Measurements from ENCODE around the gene ANO5.

ANO5 gene

DNA sequence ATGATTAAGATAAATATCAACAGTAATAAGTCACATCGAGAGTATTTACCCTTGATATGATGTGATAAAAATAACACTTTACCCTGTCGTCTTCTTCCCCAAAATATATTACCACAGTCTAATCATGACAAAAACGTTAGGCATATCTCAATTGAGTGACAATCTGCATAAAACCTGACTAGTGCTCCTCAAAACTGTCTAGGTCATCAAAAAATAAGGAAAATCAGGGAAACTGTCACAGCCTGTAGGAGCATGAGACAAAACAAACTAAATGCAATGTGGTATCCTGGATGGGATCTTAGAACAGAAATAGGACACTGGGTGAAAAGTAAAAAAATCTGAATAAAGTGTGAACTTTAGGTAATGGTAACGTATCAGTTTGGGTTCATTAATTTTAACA is 19.4 kb upstream of the ANO5 start:
- Histone ChIP-seq H3K4me3 (ENCODE audit: insufficient read depth, low read depth, low read length) (no peak overlapping the region), H3K36me3 (ENCODE audit: control insufficient read depth, insufficient read depth, low read length) (no peaks in the 10 kb centered on the region), H3K4me1 (ENCODE audit: control insufficient read depth, insufficient read depth, low read length) (no peaks in the 10 kb centered on the region), H3K9me3 (ENCODE audit: control insufficient read depth, low read length) (no peaks in the 10 kb centered on the region), H3K27ac (ENCODE audit: insufficient read depth, low read depth, low read length, poor library complexity, severe bottlenecking) (no peak overlapping the region), H3K27me3 (ENCODE audit: control insufficient read depth, insufficient read depth, low read length, poor library complexity, severe bottlenecking) (no peaks in the 10 kb centered on the region)
- 95% methylated on average over 2 to 3 of the region's 4 CpGs for WGBS, 2 experiments

DNA sequence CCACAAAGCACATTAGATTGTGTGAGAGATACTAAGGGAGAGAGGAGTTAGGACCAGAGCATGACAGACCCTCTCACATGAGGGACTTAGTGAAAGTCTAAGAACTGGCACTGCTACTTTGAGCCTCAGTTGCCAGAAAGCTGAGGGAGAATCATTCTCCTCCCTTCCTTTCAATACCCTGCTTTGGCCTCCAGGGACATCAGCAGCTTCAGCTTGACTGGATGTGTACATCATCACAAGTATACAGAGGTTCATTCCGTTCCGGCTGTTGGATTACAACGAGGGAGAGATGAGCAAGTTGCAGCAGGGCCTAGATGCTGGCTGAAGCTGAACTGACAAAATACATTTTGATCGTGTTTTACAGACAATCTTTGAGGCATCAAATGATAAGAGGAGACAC is 15.7 kb upstream of the ANO5 start:
- H3K4me3 ChIP-seq (ENCODE audit: insufficient read depth, low read depth, low read length): no peak overlapping the region
- WGBS, 2 experiments: 93 to 96% methylated on average over 4 of the region's 4 CpGs
- H3K9me3 ChIP-seq (ENCODE audit: control insufficient read depth, low read length): no peaks in the 10 kb centered on the region
- H3K27ac ChIP-seq (ENCODE audit: insufficient read depth, low read depth, low read length, poor library complexity, severe bottlenecking): no peak overlapping the region
- H3K36me3 ChIP-seq (ENCODE audit: control insufficient read depth, insufficient read depth, low read length): no peaks in the 10 kb centered on the region
- H3K4me1 ChIP-seq (ENCODE audit: control insufficient read depth, insufficient read depth, low read length): no peaks in the 10 kb centered on the region
- no peaks in the 10 kb centered on the region for H3K27me3 ChIP-seq (ENCODE audit: control insufficient read depth, insufficient read depth, low read length, poor library complexity, severe bottlenecking)

DNA sequence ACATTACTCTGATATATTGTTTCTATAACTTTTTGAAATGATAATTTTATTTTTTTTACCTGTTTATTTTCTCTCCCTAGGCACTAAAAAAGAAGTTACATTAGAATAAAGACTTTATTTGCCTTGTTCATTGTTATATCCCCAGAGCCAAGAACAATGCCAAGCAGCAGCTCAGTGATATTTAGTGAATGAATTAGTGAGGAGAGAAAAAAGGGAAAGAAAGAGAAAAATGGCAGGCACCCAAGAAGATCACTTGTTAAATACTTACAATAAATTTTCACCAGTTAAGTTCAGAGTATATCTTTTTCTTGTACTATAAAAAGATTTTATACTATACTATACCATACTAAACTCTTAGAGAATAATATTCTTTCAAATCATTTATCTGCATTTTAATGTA is 13.3 kb upstream of the ANO5 start:
- no peak overlapping the region for H3K4me3 ChIP-seq (ENCODE audit: insufficient read depth, low read depth, low read length)
- no peaks in the 10 kb centered on the region for H3K36me3 ChIP-seq (ENCODE audit: control insufficient read depth, insufficient read depth, low read length)
- H3K27ac ChIP-seq (ENCODE audit: insufficient read depth, low read depth, low read length, poor library complexity, severe bottlenecking): no peak overlapping the region
- no peaks in the 10 kb centered on the region for H3K9me3 ChIP-seq (ENCODE audit: control insufficient read depth, low read length)
- H3K4me1 ChIP-seq (ENCODE audit: control insufficient read depth, insufficient read depth, low read length): no peaks in the 10 kb centered on the region
- H3K27me3 ChIP-seq (ENCODE audit: control insufficient read depth, insufficient read depth, low read length, poor library complexity, severe bottlenecking): no peaks in the 10 kb centered on the region

DNA sequence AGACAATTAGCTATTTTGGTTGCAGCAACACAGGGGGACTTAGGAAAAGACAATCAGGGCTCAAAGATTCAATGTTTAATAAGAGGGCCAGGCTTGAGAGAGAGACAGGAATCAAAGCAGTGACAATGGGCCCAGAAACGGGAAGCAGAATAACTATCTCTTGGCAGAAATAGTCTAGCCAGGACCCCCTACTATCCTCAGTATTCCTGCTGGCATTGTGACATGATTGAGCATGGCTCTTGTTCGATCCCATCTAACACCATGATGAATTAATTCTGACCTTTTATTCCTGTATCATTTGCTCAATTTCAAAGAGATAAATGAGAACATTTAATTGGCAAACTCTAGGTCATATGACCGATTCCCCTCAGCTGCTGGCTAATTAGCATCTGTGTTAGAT is 12.8 kb upstream of the ANO5 start:
- 76 to 83% methylated on average over 3 of the region's 3 CpGs for WGBS, 2 experiments
- Histone ChIP-seq H3K27me3 (ENCODE audit: control insufficient read depth, insufficient read depth, low read length, poor library complexity, severe bottlenecking) (no peaks in the 10 kb centered on the region), H3K27ac (ENCODE audit: insufficient read depth, low read depth, low read length, poor library complexity, severe bottlenecking) (no peak overlapping the region), H3K4me3 (ENCODE audit: insufficient read depth, low read depth, low read length) (no peak overlapping the region), H3K4me1 (ENCODE audit: control insufficient read depth, insufficient read depth, low read length) (no peaks in the 10 kb centered on the region), H3K36me3 (ENCODE audit: control insufficient read depth, insufficient read depth, low read length) (no peaks in the 10 kb centered on the region), H3K9me3 (ENCODE audit: control insufficient read depth, low read length) (no peaks in the 10 kb centered on the region)

DNA sequence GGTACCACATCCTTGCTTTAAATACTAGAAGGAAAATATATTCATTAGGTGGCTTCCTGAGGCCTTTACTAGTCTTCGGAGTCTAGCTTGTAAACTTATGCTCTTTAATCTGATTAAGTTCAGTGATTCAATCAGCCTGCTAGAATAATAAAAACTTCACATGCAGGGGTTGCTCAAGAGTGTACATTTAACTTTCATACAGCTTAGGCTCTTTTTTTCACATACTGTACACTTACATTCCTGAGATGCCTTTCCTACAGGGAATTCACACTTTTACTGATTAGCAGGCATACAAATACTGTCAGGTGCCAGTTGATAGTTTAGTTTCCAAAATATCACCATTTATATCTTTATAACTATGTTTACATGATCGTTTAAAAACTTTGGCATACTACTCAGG is 3.2 kb upstream of the ANO5 start:
- Histone ChIP-seq H3K4me3 (ENCODE audit: insufficient read depth, low read depth, low read length) (no peak overlapping the region), H3K27ac (ENCODE audit: insufficient read depth, low read depth, low read length, poor library complexity, severe bottlenecking) (no peak overlapping the region), H3K27me3 (ENCODE audit: control insufficient read depth, insufficient read depth, low read length, poor library complexity, severe bottlenecking) (peaks cover 5% of the 10 kb centered on the region), H3K9me3 (ENCODE audit: control insufficient read depth, low read length) (no peaks in the 10 kb centered on the region), H3K4me1 (ENCODE audit: control insufficient read depth, insufficient read depth, low read length) (no peaks in the 10 kb centered on the region), H3K36me3 (ENCODE audit: control insufficient read depth, insufficient read depth, low read length) (no peaks in the 10 kb centered on the region)
- 80 to 90% methylated on average over 1 of the region's 2 CpGs for WGBS, 2 experiments

DNA sequence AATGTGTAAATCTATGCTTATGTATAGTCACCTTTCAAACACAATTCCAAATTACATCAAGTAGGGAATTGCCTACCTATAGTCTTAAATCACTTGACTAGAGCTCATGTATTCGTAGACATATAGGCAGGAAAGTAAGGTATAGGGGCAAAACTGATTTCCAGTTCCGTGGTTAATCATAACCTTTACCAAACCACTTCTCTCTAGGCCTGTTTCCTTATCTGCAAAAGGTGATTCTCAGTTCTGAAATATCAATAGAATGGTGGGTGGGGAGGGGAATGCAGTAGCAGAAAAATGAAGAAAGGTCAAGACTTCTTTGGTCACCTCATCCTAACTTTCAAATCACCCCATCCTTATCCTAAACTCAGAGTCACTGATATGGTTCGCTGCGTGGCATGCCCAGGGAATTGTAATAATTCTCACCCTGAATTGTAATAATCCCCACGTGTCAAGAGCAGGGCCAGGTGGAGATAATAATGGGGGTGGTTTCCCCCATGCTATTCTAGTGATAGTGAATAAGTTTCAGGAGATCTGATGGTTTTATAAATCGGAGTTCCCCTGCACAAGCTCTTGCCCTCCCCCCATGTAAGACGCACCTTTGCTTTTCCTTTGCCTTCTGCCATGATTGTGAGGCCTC is 1.9 kb upstream of the ANO5 start:
- Histone ChIP-seq H3K4me3 (ENCODE audit: insufficient read depth, low read depth, low read length) (no peak overlapping the region), H3K36me3 (ENCODE audit: control insufficient read depth, insufficient read depth, low read length) (no peaks in the 10 kb centered on the region), H3K4me1 (ENCODE audit: control insufficient read depth, insufficient read depth, low read length) (no peaks in the 10 kb centered on the region), H3K9me3 (ENCODE audit: control insufficient read depth, low read length) (no peaks in the 10 kb centered on the region), H3K27me3 (ENCODE audit: control insufficient read depth, insufficient read depth, low read length, poor library complexity, severe bottlenecking) (peaks cover 5% of the 10 kb centered on the region), H3K27ac (ENCODE audit: insufficient read depth, low read depth, low read length, poor library complexity, severe bottlenecking) (no peak overlapping the region)
- WGBS, 2 experiments: 92 to 95% methylated on average over 6 to 7 of the region's 7 CpGs

DNA sequence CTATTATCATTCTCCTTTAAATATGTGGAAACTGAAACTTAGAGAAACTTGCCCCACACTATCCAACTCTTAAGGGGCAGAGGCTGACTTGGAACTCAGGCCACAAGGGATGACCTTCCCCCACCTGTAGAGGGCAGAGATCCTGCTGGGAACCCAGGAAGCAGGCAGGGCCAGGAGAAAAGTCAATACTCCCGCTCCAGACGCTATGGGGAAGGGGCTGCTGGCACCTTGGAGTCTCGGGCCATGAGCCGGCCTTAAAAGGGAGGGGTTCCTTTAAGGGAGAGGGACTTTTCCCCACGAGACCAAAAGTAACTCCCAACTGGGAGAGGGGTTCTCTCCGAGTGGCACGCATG is 620 bp upstream of the ANO5 start:
- Histone ChIP-seq H3K4me1 (ENCODE audit: control insufficient read depth, insufficient read depth, low read length) (no peaks in the 10 kb centered on the region), H3K4me3 (ENCODE audit: insufficient read depth, low read depth, low read length) (peak overlapping the region; percentile 79), H3K36me3 (ENCODE audit: control insufficient read depth, insufficient read depth, low read length) (no peaks in the 10 kb centered on the region), H3K27me3 (ENCODE audit: control insufficient read depth, insufficient read depth, low read length, poor library complexity, severe bottlenecking) (peaks cover 5% of the 10 kb centered on the region), H3K27ac (ENCODE audit: insufficient read depth, low read depth, low read length, poor library complexity, severe bottlenecking) (no peak overlapping the region), H3K9me3 (ENCODE audit: control insufficient read depth, low read length) (no peaks in the 10 kb centered on the region)
- WGBS, 2 experiments: 0 to 1% methylated on average over 7 of the region's 7 CpGs

DNA sequence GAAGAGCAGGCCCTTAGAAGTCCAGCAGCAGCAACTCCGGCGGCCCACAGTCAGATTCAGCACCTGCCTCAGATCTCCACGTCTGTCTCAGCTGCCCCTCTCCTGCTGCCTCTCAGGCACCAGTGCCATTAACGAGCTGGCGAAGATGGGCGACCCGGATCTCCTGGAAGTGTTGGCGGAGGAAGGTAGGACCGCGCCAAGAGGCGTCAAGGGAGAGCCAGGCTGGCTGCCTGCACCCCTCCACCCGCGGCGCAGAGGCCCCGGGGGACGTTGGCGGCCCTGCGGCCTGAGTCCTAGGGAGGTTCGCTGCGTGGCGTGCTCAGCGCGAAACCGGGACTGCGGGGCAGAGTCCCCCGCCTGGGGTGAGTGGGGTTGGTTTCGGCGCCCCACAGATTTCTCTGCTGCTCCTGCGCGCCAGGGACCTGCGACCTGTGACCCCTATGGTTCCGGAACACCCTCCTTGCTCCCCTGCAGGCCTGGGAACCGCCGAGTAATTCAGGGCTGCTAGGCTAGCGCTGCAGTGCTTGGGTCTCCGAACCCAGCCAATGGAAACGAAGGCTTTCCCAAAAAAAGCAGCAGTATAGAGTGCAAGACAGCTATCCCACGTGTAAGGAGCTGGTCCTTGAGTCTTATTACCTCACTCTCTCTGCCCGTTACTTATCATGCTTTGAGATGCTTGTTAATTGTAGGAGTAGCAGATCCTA is 615 bp downstream of the ANO5 start:
- no peaks in the 10 kb centered on the region for H3K36me3 ChIP-seq (ENCODE audit: control insufficient read depth, insufficient read depth, low read length)
- H3K4me1 ChIP-seq (ENCODE audit: control insufficient read depth, insufficient read depth, low read length): no peaks in the 10 kb centered on the region
- H3K27ac ChIP-seq (ENCODE audit: insufficient read depth, low read depth, low read length, poor library complexity, severe bottlenecking): no peak overlapping the region
- no peaks in the 10 kb centered on the region for H3K9me3 ChIP-seq (ENCODE audit: control insufficient read depth, low read length)
- 0 to 1% methylated on average over 39 of the region's 39 CpGs for WGBS, 2 experiments
- H3K27me3 ChIP-seq (ENCODE audit: control insufficient read depth, insufficient read depth, low read length, poor library complexity, severe bottlenecking): peaks cover 5% of the 10 kb centered on the region
- H3K4me3 ChIP-seq (ENCODE audit: insufficient read depth, low read depth, low read length): peak overlapping the region; percentile 79

DNA sequence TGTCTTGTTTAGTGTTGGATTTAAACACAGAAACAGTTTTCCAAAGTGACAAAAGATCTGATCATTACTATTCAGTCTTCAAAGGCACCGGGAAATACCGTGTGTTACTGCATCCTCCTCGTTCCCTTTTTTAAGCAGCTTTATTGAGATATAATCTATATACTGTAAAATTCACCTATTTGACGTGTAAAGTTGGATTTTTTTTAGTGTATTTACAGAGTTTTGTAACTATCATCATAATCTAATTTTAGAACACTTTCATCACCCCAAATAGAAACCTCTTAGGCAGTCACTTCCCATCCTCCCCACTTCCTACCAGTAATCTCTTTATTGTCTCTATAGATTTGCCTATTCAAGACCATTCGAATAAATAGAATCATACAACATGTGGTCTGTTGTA is 1.4 kb downstream of the ANO5 start:
- Histone ChIP-seq H3K27me3 (ENCODE audit: control insufficient read depth, insufficient read depth, low read length, poor library complexity, severe bottlenecking) (peaks cover 5% of the 10 kb centered on the region), H3K4me3 (ENCODE audit: insufficient read depth, low read depth, low read length) (peak overlapping the region; percentile 79)

DNA sequence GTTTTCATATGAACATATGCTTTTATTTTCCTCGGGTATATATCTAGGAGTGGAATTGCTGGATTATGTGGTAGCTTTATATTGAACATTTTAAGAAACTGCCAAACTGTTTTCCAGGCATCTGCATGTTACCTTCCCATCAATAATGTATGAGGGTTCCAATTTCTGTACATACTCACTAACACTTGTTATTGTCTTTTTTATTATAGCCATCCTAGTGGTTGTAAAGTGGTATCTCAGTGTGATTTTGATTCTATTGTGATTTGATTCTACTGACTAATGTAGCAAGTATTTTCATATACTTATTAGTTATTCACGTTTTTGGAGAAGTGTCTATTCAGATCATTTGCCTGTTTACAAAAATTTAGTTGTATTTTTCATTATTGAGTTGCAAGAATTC is 2.0 kb downstream of the ANO5 start:
- H3K27ac ChIP-seq (ENCODE audit: insufficient read depth, low read depth, low read length, poor library complexity, severe bottlenecking): no peak overlapping the region

More for the DNA sequence above, 1.4 kb downstream of the ANO5 start:
- 45 to 71% methylated on average over 1 to 4 of the region's 5 CpGs for WGBS, 2 experiments
- H3K9me3 ChIP-seq (ENCODE audit: control insufficient read depth, low read length): no peaks in the 10 kb centered on the region
- H3K4me1 ChIP-seq (ENCODE audit: control insufficient read depth, insufficient read depth, low read length): no peaks in the 10 kb centered on the region
- H3K36me3 ChIP-seq (ENCODE audit: control insufficient read depth, insufficient read depth, low read length): no peaks in the 10 kb centered on the region
- no peak overlapping the region for H3K27ac ChIP-seq (ENCODE audit: insufficient read depth, low read depth, low read length, poor library complexity, severe bottlenecking)

More for the DNA sequence above, 2.0 kb downstream of the ANO5 start:
- H3K36me3 ChIP-seq (ENCODE audit: control insufficient read depth, insufficient read depth, low read length): no peaks in the 10 kb centered on the region
- H3K9me3 ChIP-seq (ENCODE audit: control insufficient read depth, low read length): no peaks in the 10 kb centered on the region
- H3K4me3 ChIP-seq (ENCODE audit: insufficient read depth, low read depth, low read length): no peak overlapping the region
- no peaks in the 10 kb centered on the region for H3K4me1 ChIP-seq (ENCODE audit: control insufficient read depth, insufficient read depth, low read length)
- H3K27me3 ChIP-seq (ENCODE audit: control insufficient read depth, insufficient read depth, low read length, poor library complexity, severe bottlenecking): peaks cover 5% of the 10 kb centered on the region
- no CpG with 5 or more reads among the region's 2 CpGs for WGBS, 2 experiments
